Fibroblast of lung (primary cell): ENCODE data around the gene CCL25.

ENCODE experiments used
- EZH2 ChIP-seq: IDR thresholded peaks from 2 replicates; pipeline ENCODE4 v1.5.1; 2012; ENCODE audit warnings: low read length, control low read depth, mild to moderate bottlenecking; ENCODE audit errors: missing control alignments
- TF ChIP-seq, protein P1 (sequence below), 2 donors: IDR thresholded peaks in 1 of 2; conservative IDR thresholded peaks in 1 of 2; 1 replicate in 1 of 2; 2 replicates in 1 of 2; pipeline ENCODE4 v1.5.1; 2011 to 2012; ENCODE audit warnings: low read length in 2 of 2, control low read depth in 1 of 2, inconsistent platforms in 1 of 2, low read depth in 1 of 2, mild to moderate bottlenecking in 1 of 2

- TF ChIP-seq, protein P1, sequence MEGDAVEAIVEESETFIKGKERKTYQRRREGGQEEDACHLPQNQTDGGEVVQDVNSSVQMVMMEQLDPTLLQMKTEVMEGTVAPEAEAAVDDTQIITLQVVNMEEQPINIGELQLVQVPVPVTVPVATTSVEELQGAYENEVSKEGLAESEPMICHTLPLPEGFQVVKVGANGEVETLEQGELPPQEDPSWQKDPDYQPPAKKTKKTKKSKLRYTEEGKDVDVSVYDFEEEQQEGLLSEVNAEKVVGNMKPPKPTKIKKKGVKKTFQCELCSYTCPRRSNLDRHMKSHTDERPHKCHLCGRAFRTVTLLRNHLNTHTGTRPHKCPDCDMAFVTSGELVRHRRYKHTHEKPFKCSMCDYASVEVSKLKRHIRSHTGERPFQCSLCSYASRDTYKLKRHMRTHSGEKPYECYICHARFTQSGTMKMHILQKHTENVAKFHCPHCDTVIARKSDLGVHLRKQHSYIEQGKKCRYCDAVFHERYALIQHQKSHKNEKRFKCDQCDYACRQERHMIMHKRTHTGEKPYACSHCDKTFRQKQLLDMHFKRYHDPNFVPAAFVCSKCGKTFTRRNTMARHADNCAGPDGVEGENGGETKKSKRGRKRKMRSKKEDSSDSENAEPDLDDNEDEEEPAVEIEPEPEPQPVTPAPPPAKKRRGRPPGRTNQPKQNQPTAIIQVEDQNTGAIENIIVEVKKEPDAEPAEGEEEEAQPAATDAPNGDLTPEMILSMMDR (conservative IDR thresholded peaks at IDR 0.05 in 1 of 2, IDR thresholded peaks at IDR 0.05 in 1 of 2; ENCODE audit: low read depth in 1 of 2, low read length in 2 of 2): no peak
- no peak for TF ChIP-seq EZH2
These were observed 44.6 kb downstream of the CCL25 start for GRCh38 chr19:8097198-8097597.
